HEK293 (cell line): ENCODE data around the gene ZCWPW1.

Experiments
- TF ChIP-seq, protein P1 (sequence below): fragments of 450-650 bp; formaldehyde crosslinking; IDR thresholded peaks from 2 replicates; pipeline ENCODE4 v1.5.0; 2017; ENCODE audit warnings: missing biosample characterization, missing genetic modification characterization, borderline replicate concordance
- TF ChIP-seq, protein P2 (sequence below): fragments of 450-650 bp; formaldehyde crosslinking; IDR thresholded peaks from 2 replicates; pipeline ENCODE4 v1.5.1; 2016; ENCODE audit warnings: missing biosample characterization, missing genetic modification characterization

DNA sequence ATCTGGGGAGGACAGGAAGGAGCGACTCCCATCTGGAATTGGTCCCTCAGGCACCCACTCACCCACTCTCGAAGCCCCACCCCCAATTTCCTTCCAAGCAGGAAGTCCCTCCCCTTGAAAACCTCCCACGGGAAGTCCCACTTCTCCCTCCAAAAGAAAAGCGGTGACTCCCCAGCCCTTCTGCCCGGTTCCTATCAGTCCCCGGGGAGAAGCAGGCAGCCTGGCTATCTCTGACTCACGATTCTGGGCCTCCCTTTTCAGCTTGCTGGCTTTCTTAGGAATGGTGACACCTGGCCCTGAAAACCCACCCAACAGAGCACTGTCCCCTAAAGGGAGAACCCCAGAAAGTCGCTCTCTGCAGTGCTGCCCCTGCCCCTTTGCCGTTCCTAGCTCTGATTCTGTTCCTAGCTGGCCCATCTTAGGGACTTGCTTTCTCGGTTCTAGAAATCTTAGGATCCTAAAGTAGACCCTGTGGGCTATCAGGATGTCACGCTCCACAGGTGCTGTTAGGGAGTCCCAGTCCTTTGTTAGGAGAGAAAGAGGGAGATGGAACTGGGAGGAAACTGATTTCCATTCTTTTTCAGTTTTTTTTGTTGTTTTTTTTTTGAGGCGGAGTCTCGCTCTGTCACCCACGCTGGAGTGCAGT lies 44.5 kb upstream of the ZCWPW1 start:
- TF ChIP-seq, protein P1, sequence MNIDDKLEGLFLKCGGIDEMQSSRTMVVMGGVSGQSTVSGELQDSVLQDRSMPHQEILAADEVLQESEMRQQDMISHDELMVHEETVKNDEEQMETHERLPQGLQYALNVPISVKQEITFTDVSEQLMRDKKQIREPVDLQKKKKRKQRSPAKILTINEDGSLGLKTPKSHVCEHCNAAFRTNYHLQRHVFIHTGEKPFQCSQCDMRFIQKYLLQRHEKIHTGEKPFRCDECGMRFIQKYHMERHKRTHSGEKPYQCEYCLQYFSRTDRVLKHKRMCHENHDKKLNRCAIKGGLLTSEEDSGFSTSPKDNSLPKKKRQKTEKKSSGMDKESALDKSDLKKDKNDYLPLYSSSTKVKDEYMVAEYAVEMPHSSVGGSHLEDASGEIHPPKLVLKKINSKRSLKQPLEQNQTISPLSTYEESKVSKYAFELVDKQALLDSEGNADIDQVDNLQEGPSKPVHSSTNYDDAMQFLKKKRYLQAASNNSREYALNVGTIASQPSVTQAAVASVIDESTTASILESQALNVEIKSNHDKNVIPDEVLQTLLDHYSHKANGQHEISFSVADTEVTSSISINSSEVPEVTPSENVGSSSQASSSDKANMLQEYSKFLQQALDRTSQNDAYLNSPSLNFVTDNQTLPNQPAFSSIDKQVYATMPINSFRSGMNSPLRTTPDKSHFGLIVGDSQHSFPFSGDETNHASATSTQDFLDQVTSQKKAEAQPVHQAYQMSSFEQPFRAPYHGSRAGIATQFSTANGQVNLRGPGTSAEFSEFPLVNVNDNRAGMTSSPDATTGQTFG, result no peak
- TF ChIP-seq, protein P2, sequence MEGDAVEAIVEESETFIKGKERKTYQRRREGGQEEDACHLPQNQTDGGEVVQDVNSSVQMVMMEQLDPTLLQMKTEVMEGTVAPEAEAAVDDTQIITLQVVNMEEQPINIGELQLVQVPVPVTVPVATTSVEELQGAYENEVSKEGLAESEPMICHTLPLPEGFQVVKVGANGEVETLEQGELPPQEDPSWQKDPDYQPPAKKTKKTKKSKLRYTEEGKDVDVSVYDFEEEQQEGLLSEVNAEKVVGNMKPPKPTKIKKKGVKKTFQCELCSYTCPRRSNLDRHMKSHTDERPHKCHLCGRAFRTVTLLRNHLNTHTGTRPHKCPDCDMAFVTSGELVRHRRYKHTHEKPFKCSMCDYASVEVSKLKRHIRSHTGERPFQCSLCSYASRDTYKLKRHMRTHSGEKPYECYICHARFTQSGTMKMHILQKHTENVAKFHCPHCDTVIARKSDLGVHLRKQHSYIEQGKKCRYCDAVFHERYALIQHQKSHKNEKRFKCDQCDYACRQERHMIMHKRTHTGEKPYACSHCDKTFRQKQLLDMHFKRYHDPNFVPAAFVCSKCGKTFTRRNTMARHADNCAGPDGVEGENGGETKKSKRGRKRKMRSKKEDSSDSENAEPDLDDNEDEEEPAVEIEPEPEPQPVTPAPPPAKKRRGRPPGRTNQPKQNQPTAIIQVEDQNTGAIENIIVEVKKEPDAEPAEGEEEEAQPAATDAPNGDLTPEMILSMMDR, result no peak
